GM19328 (cell line): ENCODE data around the gene LDHAL6B.

Source experiments
- ATAC-seq: cut with Tn5 transposase; IDR thresholded peaks from one replicate; pipeline ENCODE4 v1.9.1; 2021; ENCODE audit warnings: mild to moderate bottlenecking, moderate library complexity; ENCODE audit not compliant: unreplicated experiment

Gene LDHAL6B

DNA sequence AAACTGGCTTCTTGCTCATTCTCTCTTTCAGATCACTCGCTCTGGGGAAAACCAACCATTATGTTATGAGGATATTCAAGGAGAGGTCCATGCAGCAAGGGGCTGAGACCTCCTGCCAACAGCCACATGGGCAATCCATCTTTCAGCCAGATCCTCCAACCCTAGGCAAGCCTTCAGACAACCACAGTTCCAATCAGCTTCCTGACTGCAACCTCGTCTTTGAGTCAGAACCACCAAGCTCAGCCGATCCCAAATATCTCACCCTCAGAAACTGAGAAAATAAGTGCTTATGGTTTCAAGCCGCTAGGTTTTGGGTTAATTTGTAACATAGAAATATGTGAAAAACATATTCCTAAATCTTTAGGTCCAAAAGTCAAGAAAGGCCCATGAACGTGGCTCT is 10.3 kb downstream of the LDHAL6B start:
- no peak for ATAC-seq

- no peak for ATAC-seq
Observed at GRCh38 chr15:59217876-59218498, 11.3 kb downstream of the LDHAL6B start.

- no peak for ATAC-seq
Observed at GRCh38 chr15:59218710-59219109, 12.1 kb downstream of the LDHAL6B start.

DNA sequence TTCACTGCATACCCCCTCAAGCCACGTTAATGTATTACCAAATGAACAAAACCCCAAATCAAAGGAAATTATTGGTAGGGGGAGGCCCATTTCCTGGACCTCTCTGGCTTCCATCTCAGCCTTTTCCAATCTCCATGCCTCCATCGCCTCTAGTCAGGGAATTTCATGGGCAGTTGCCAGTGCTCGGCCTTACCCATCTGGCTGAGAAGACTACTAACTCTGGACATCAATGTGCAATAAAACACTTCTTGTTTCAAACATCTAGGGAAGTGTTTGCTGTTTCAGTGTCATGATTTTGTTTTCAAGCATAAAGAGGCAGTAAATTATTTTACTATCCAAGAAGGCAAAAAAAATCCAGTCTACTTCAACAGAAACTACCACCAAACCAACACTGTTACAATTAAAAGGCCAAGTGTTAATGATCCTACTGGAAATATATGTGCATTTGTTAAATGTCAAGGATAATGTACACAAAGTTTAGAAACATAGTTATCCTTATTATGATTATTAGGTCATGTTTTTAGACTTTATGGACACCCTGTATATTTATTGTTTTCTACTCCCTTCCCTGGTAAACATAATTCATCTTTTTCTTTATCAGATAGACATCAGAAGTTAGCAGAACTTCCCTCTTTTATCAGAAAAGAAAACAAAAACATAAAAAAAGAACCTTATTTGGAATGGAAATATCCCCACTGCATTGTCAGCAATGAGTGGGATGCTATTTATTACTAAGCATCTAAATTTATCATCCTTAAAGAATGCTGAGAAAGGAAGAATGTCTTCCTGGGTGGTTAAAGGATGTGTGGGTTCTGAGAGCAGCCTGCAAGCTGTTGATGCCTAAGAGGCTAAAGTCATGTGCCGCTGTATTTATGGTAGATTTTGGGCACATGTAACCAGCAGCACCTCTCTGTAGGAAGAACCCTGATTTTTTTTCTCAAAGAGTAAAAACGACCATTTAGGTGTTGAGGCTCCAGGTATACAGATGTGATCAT is 15.2 kb downstream of the LDHAL6B start:
- no peak for ATAC-seq

DNA sequence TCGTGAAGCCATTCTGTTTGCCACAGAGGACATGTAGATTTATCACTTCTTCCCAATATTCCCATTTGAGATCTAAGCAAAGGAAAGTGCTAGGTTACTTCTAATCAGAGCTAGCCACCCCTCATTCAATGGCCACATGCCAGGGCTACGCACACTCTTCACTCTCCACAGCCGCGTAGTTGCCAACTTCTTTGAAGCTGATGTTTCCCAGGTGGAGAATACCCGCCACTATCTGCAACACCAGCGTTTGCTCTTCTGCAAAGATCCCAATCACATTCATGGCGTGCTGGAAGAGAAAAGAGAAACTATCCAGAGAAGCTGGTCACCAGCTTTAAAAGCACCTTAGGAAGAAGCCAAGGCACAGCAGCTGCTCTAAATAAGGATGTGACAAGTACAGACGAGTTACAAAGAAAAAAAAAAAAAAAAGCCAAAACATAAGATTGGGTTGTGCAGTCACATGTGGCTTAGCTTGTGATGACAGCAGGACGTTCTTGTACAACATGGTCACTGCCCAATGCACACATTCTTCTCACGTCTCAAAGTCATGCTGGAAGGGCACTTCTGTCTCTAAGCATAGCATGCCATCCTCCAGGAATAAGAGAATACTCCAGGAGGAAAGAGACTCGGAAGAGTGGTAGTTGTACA is 16.4 kb downstream of the LDHAL6B start:
- ATAC-seq: no peak

- ATAC-seq: no peak
Observed at GRCh38 chr15:59223736-59224135, 17.1 kb downstream of the LDHAL6B start.

GRCh38 chr15:59224474-59224873 is 17.8 kb downstream of the LDHAL6B start:
- ATAC-seq: no peak

GRCh38 chr15:59227021-59227420 is 20.4 kb downstream of the LDHAL6B start:
- no peak for ATAC-seq

DNA sequence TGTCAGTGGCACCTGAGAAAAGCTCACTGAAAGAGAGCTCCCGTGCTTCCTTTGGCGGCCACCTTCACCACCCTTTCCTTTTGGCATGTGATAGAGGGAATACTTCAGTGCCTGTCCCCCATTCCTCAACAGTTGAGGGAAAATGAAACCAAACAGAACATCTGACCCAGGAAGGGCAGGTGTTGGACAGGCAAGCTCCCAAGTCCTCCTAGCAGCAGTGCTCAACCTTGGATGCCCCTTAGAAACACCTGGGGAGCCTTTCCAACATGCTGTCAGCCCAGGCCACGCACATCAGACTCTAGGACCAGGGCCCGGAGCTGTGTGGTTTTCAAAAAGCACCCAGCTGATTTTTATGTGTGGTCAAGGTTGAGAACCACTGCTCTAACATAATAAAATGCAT is 22.4 kb downstream of the LDHAL6B start:
- ATAC-seq: no peak

DNA sequence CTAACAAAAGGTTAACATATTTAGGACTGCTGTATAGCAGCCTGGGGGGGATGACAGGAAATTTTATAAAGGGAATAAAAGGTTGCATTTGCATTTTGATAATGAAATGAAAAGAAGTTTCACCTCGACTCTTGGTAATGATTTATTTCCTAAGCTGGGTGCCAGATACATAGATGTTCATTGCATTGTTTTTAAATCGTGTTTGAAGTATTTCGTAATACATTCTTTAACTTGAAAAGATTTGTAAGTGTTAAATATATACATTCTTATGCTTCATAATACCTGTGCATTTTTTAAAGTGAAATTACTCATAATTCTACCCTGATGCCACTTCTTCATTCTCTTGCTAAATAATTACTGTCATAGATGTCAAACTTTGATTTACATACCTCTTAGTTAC is 22.8 kb downstream of the LDHAL6B start:
- no peak for ATAC-seq

DNA sequence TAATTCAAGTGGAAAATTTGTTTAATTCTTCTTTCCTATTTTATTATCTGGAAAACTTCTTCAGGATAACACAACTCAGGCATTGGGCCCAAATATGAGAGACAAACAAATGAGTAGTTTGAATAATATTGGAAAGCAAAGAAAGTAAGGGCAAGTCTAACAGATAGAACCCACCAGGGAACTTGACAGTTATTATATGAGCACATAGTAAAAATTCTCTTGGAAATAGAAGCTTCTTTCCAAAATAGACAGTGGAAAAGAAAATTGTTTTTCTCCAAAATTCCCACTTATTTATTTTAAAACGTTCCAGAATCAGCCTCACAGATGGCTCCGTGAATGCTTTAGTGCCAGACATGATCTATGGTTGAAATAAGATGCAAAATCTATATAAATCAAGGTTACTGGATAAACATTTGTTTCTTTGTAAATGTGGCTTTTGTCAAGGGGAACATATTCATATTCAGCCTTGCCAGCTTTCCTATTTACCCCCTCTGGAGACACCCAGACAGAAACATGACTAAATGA is 23.9 kb downstream of the LDHAL6B start:
- ATAC-seq: no peak

DNA sequence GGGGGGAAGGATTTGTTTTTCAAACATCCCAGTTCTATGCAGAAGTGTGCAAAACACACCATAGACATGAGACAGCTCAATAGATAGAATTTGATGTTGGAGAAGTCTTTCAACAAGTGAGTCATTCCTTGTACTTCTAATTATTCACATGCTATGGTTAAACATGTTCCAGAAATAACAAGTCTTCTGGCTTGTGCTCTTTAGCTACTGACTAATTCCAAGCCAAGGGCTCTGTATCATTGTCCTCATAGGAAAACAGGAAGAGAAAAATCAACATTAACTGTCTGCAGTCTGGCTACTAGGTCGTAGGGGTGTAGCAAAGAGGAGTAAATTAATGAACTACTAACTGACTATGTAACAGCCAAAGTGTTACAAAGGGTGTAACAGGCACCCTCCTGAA is 25.8 kb downstream of the LDHAL6B start:
- ATAC-seq: no peak

- no peak for ATAC-seq
Observed at GRCh38 chr15:59236394-59236793, 29.8 kb downstream of the LDHAL6B start.

DNA sequence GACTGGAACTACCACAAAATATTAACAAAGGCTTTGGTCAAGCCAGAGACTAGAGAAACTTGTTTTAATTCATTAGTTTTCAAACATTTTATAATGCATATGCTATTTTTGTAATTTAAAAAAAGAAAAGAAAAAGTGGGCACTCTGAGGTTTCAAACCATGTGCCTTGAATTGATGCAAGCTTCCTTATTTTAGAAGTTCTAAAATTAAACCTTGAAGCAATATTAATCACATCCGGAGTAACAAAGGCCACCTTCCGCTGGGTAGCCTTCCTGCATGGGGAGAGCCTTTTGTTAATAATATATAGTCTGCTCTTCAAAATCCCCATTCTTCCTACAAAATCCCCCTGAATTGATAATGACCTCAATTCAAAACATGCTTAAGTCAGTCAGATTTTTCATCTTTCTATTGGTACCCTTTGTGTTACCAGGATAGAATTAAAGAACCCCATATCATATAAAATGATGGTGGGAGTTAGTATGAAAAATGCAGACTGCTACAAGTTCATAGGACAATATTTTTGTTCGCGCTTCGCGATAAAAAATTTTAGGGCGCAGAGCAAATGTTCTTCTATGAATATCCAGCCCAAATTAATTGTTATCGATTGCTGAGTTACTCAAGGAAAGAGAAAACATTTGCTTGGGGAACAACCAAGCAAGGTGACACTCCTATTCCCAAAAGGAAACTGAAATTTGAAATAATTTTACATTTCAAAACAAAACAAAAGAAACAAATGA is 30.6 kb downstream of the LDHAL6B start:
- no peak for ATAC-seq

DNA sequence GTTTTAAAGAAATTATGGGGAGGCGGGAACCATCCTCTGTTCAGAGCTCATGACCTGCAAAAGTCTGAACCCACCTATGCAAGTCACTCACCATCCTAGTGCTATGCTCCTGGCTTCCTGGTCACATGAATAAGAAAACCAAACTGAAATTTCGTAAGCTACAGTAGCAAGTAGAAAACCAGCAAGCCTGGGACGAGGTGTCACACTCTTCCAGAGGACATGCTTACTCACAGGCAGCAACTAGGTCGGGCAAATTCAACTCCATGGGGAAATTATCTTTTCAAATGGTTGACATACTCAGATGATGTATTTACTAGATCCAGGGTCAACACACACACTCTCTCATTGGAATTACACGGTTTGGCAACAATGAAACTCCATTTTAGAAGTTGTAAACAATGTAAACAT is 31.3 kb downstream of the LDHAL6B start:
- no peak for ATAC-seq

- ATAC-seq: no peak
Observed at GRCh38 chr15:59240036-59240435, 33.4 kb downstream of the LDHAL6B start.

DNA sequence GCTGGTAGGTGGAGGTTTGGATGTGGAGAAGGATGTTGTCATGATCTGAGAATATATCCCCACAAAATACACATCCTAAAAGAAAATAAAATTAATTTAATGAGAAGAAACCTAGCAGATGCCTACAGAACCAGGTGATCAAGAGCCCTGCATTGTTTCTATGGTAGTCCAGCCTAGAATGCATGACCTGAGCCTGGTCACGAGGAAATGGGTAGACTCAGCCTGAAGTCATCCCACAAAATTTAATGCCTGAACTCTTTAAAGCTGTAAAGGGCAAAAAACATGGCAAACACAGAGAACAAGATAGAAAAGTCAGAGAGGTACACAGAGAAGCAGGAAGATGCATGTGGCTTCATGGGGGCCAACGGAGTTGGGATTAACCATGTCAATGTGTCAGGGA is 36.0 kb downstream of the LDHAL6B start:
- no peak for ATAC-seq

DNA sequence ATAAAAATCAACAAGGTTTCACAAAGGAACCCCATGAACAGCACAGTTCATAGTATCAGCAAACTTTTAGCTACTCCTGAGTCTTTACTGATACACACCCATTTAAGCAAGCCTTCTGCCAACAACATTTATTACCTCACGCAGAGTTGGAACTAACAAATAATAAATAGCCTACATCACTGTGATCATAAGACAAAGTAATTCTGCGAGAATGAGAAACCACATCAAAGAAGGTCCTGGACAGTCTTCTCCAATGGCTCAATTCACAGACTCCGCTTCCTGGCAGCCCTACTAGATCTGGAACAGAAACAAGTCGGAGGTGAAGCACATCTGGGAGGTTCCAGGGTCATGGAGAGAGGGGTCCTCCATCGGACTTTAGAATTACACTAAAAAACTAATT is 37.0 kb downstream of the LDHAL6B start:
- ATAC-seq: no peak

DNA sequence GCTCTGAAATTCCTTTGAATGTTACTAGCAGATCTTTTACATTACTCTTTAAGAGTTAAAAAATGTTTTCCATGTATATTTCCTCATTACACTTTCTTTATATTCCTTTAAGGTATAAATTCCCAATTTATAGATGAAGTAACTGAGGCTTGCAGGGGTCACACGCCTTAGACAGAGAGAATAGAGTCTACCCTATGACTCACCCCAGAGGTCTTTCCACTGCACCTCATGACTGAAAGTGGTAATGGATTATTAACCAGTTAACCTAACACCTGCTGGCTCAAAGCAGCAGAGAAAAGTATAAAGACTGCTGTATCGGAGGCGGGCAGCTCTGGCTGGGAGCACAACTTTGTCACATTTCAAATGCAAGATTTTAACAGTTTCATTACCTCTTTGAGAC is 37.7 kb downstream of the LDHAL6B start:
- ATAC-seq: peak; percentile 61

- no peak for ATAC-seq
Observed at GRCh38 chr15:59245559-59245958, 38.9 kb downstream of the LDHAL6B start.

DNA sequence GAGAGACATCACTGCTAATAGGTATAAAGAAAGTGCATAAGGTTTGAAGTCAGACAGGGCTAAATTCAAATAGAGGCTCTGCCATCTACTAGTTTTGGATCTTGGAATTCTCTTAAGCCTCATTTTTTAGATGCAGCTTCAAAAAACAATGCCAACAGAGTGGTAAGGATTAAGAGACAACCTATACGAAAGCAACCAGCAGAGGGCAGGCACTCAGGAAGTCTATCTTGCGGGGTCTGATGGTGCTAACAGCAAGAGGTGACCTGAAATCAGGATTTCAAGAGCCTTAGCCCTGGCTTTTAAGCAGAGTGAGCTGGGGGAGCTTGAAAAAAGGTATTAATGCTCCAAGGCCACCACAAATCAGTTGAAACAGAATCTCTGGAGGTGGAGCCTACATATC is 40.7 kb downstream of the LDHAL6B start:
- no peak for ATAC-seq
